ENCODE results near the gene CNPY1.

CNPY1 gene

GRCh38 chr7:155457544-155458110, 88.7 kb downstream of the CNPY1 start:
- no peak for TF ChIP-seq CTCF (IDR thresholded peaks at IDR 0.05; ENCODE audit: low read depth, low read length)
- peak overlapping the region; percentile 10 for H3K4me3 ChIP-seq (ENCODE audit: low read depth, low read length)
- in situ Hi-C loops (cut with HindIII; ENCODE audit: low sequenced_read_pairs) = no loop called here
- no peak for DNase-seq (ENCODE audit: low read depth, low spot score)

DNA sequence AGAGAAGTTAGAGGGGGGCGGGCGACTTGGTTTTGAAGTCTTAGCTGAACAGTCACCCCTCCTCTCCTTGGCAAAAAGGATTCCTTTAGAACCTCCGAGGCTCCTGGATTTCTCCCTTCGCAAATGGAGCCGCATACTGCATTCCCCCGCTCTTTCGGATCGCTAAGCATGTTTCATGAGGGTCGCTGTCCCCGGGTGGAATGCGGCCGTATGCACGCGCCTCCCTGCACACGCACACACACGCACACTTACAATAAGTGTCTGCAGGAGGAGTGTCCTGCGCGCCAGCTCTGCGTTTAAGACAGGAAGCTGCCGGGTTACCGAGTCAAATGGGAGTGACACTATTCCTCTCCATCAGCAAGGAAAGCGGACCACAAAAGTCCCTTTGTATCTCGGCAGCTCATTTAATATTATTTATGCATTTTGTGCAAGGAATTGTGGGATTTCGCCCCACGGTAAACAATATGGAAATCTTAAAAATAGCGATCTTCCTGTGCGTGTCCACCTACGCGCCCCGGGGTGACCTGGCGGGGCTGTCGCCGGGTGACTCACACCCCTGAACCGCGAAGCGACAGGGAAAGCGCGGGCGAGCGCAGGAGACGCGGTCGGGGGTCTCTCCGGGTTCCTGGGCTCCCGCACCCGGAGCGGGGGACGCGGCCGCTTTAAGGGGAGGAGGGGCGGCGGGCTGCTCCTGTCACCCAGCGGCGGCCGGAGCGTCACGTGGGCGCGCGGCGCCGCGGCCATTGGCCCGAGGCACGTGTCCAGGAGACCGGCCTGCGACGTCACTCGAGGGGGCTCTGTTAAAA, 89.4 kb downstream of the CNPY1 start:
- in situ Hi-C loops (cut with HindIII; ENCODE audit: low sequenced_read_pairs) = no loop called here
- DNase-seq (ENCODE audit: low read depth, low spot score) = peak; percentile 52
- TF ChIP-seq CTCF (IDR thresholded peaks at IDR 0.05; ENCODE audit: low read depth, low read length) = no peak
- peak overlapping the region; percentile 32 for H3K4me3 ChIP-seq (ENCODE audit: low read depth, low read length)

GRCh38 chr7:155455776-155456737, 90.3 kb downstream of the CNPY1 start:
- H3K4me3 ChIP-seq (ENCODE audit: low read depth, low read length) = no peak overlapping the region
- TF ChIP-seq CTCF (IDR thresholded peaks at IDR 0.05; ENCODE audit: low read depth, low read length) = no peak
- DNase-seq (ENCODE audit: low read depth, low spot score) = no peak
- in situ Hi-C loops (cut with HindIII; ENCODE audit: low sequenced_read_pairs) = no loop called here

GRCh38 chr7:155455132-155455693, 91.1 kb downstream of the CNPY1 start:
- H3K4me3 ChIP-seq (ENCODE audit: low read depth, low read length) = no peak overlapping the region
- no peak for TF ChIP-seq CTCF (IDR thresholded peaks at IDR 0.05; ENCODE audit: low read depth, low read length)
- in situ Hi-C loops (cut with HindIII; ENCODE audit: low sequenced_read_pairs) = no loop called here
- no peak for DNase-seq (ENCODE audit: low read depth, low spot score)

- DNase-seq (ENCODE audit: low read depth, low spot score) = no peak
Measured at GRCh38 chr7:155454183-155455112, 91.9 kb downstream of the CNPY1 start.

More at GRCh38 chr7:155454183-155455112, 91.9 kb downstream of the CNPY1 start:
- no peak overlapping the region for H3K4me3 ChIP-seq (ENCODE audit: low read depth, low read length)
- TF ChIP-seq CTCF (IDR thresholded peaks at IDR 0.05; ENCODE audit: low read depth, low read length) = no peak
- in situ Hi-C loops (cut with HindIII; ENCODE audit: low sequenced_read_pairs) = no loop called here
